ENCODE data around the gene AMACR. TPM values are rescaled to one million over a fixed set of nuclear protein-coding genes. Genes with fewer than 3 reads are reported as not detected.

The AMACR gene
- total and polyA plus RNA-seq, 2 of the 13 experiments (the other 11 are each of a cell fraction or from before 2014, with no cell fraction given) = 8.9 to 19.7 TPM

DNA sequence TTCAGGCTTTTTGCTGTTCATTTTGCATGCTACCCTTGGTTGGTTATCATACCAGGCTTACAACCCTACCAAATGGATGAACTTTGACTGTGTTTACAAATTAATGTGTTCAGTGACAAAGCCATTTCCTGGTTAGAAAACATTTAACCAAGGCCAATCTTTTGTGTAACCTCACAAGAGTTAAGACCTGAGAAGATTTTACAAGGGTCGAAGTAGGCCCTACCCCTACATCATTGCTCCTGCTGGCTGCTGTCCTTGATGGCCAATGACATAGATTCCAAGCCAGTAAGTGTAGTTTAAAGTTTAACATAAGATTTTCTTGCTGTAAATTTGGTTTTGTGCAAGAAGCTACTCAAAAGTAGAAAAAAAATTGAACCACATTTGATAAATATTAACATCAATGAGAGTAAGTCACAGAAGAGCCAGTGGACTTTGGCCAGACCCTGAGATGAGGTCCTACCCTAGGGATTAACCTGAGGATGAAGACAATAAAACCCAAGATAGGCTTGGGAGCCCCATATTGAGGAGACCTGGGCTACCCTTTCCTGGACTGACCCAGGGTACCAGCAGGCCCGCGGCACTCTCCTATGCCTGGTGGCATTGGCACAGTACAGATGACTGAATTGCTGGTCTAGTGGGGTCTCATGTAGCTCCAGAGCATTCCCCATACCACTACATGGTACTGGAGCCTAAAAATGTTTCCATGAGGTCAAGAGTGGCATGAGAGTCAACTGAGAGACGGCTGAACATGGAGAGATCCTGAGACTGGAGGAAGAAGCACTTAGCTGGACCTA, 26.9 kb upstream of the AMACR start (continued):
- TF ChIP-seq EHMT2 (IDR thresholded peaks at IDR 0.05; ENCODE audit: borderline replicate concordance, low read depth, low read length) (peak; percentile 43), CREM (IDR thresholded peaks at IDR 0.05) (0 out of 2 replicates have a peak, but pooled peaks have one; percentile 43), CREM (CRISPR knock-in tag; IDR thresholded peaks at IDR 0.05) (no peak), FOXP1 (IDR thresholded peaks at IDR 0.05) (no peak), FOXP1 (CRISPR knock-in tag; IDR thresholded peaks at IDR 0.05) (peak; percentile 78), BCL6 (CRISPR knock-in tag; IDR thresholded peaks at IDR 0.05) (peak; percentile 51), HNF4A (CRISPR knock-in tag; IDR thresholded peaks at IDR 0.05) (peak; percentile 57), NCOR1 (IDR thresholded peaks at IDR 0.05; ENCODE audit: borderline replicate concordance, low read length) (peak; percentile 60; the same call in 1 of the 2 replicates), MBD4 (IDR thresholded peaks at IDR 0.05; ENCODE audit: borderline replicate concordance, low read length) (no peak), HDAC2 (CRISPR knock-in tag; IDR thresholded peaks at IDR 0.05) (0 out of 2 replicates have a peak, but pooled peaks have one; percentile 27), FOXA3 (CRISPR knock-in tag; IDR thresholded peaks at IDR 0.05) (peak; percentile 81), ZNF44 (CRISPR knock-in tag; IDR thresholded peaks at IDR 0.05) (no peak), NR2F2 (IDR thresholded peaks at IDR 0.05; ENCODE audit: borderline replicate concordance, low read depth) (0 out of 2 replicates have a peak, but pooled peaks have one; percentile 26), HOXA3 (CRISPR knock-in tag; IDR thresholded peaks at IDR 0.05) (peak; percentile 25; the same call in 1 of the 2 replicates), ZNF670 (CRISPR knock-in tag; IDR thresholded peaks at IDR 0.05; ENCODE audit: borderline replicate concordance) (no peak), NR2F6 (IDR thresholded peaks at IDR 0.05) (peak; percentile 17; the same call in 1 of the 2 replicates), NR2F6 (CRISPR knock-in tag; IDR thresholded peaks at IDR 0.05) (peak; percentile 64; the same call in 1 of the 2 replicates), ISL2 (CRISPR knock-in tag; IDR thresholded peaks at IDR 0.05) (peak; percentile 60), TARDBP (CRISPR knock-in tag; IDR thresholded peaks at IDR 0.05) (0 out of 2 replicates have a peak, but pooled peaks have one; percentile 14), ZSCAN29 (CRISPR knock-in tag; conservative IDR thresholded peaks at IDR 0.05) (no peak)
- TF ChIP-seq, protein P1, sequence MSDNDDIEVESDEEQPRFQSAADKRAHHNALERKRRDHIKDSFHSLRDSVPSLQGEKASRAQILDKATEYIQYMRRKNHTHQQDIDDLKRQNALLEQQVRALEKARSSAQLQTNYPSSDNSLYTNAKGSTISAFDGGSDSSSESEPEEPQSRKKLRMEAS (IDR thresholded peaks at IDR 0.05) = 0 out of 2 replicates have a peak, but pooled peaks have one; percentile 20
- TF ChIP-seq, protein P2, sequence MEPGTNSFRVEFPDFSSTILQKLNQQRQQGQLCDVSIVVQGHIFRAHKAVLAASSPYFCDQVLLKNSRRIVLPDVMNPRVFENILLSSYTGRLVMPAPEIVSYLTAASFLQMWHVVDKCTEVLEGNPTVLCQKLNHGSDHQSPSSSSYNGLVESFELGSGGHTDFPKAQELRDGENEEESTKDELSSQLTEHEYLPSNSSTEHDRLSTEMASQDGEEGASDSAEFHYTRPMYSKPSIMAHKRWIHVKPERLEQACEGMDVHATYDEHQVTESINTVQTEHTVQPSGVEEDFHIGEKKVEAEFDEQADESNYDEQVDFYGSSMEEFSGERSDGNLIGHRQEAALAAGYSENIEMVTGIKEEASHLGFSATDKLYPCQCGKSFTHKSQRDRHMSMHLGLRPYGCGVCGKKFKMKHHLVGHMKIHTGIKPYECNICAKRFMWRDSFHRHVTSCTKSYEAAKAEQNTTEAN (CRISPR knock-in tag; conservative IDR thresholded peaks at IDR 0.05) = 0 out of 2 replicates have a peak, but pooled peaks have one; percentile 53
- TF ChIP-seq, protein P3, sequence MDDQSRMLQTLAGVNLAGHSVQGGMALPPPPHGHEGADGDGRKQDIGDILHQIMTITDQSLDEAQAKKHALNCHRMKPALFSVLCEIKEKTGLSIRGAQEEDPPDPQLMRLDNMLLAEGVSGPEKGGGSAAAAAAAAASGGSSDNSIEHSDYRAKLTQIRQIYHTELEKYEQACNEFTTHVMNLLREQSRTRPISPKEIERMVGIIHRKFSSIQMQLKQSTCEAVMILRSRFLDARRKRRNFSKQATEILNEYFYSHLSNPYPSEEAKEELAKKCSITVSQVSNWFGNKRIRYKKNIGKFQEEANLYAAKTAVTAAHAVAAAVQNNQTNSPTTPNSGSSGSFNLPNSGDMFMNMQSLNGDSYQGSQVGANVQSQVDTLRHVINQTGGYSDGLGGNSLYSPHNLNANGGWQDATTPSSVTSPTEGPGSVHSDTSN (CRISPR knock-in tag; IDR thresholded peaks at IDR 0.05; ENCODE audit: borderline replicate concordance) = no peak
- TF ChIP-seq, protein P4, sequence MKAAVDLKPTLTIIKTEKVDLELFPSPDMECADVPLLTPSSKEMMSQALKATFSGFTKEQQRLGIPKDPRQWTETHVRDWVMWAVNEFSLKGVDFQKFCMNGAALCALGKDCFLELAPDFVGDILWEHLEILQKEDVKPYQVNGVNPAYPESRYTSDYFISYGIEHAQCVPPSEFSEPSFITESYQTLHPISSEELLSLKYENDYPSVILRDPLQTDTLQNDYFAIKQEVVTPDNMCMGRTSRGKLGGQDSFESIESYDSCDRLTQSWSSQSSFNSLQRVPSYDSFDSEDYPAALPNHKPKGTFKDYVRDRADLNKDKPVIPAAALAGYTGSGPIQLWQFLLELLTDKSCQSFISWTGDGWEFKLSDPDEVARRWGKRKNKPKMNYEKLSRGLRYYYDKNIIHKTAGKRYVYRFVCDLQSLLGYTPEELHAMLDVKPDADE (CRISPR knock-in tag; IDR thresholded peaks at IDR 0.05) = no peak
- TF ChIP-seq, protein P5, sequence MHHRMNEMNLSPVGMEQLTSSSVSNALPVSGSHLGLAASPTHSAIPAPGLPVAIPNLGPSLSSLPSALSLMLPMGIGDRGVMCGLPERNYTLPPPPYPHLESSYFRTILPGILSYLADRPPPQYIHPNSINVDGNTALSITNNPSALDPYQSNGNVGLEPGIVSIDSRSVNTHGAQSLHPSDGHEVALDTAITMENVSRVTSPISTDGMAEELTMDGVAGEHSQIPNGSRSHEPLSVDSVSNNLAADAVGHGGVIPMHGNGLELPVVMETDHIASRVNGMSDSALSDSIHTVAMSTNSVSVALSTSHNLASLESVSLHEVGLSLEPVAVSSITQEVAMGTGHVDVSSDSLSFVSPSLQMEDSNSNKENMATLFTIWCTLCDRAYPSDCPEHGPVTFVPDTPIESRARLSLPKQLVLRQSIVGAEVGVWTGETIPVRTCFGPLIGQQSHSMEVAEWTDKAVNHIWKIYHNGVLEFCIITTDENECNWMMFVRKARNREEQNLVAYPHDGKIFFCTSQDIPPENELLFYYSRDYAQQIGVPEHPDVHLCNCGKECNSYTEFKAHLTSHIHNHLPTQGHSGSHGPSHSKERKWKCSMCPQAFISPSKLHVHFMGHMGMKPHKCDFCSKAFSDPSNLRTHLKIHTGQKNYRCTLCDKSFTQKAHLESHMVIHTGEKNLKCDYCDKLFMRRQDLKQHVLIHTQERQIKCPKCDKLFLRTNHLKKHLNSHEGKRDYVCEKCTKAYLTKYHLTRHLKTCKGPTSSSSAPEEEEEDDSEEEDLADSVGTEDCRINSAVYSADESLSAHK (CRISPR knock-in tag; IDR thresholded peaks at IDR 0.05; ENCODE audit: borderline replicate concordance) = no peak
